Lower leg skin (tissue), 3 donors: ENCODE measurements around the gene REXO1.

Source experiments
- CTCF ChIP-seq, 3 donors: fragments of 450-650 bp; IDR thresholded peaks; one replicate each; pipeline ENCODE4 v1.5.1; 2016; ENCODE audit warnings: antibody characterized with exemption in 3 of 3, mild to moderate bottlenecking in 3 of 3, moderate library complexity in 2 of 3
- POLR2A ChIP-seq, 2 donors: fragments of 450-650 bp; IDR thresholded peaks; one replicate each; pipeline ENCODE4 v1.6.1; 2016 to 2017; ENCODE audit warnings: antibody characterized with exemption in 2 of 2, mild to moderate bottlenecking in 1 of 2, moderate library complexity in 1 of 2

GRCh38 chr19:1860821-1861598, 12.7 kb upstream of the REXO1 start:
- no peak for TF ChIP-seq POLR2A (IDR thresholded peaks at IDR 0.05)
- no peak for TF ChIP-seq CTCF (IDR thresholded peaks at IDR 0.05)
